ENCODE data around the gene UAP1. TPM values are rescaled to one million over a fixed set of nuclear protein-coding genes. Genes with fewer than 3 reads are reported as not detected.

The UAP1 gene
- total RNA-seq, 2 experiments from 2014 or later, result 30.0 to 41.2 TPM

DNA sequence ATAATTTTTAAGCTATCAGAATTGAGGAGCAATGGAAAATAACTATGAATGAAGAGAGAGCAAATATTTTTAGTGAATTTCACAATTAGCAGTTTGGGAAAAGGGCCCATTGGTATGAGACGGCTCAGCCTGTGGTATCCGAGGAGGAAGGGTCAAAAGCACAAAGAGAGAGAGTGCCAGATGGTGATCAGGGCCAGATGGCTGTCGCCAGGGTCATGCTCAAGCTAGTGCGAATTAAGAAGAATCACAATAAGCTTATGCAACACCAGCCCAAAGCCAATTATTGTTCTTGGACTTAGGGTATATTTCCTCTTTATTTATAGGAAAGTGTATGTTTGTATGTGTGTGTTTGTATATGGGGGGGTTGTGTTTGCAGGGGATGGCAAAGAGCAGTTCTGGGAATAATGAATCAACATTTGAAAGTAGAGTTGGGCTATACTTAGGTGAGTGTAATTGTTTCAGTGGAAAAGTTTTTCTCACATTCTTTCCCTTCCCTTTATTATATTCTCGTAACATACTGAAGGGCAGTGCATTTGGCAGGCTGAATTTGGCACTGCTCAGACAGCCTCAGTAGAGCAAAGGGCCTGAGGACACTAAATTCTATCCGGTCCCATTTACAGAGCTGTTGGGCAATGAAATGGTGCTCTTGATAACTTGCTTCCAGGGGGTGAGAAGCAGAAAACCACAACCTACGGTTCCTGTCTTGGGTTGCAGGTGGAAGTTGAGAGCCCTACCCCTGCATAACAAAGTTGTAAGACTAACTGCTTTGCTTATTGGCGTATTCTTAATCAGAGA is 51.3 kb downstream of the UAP1 start:
- H3K4me2 ChIP-seq (ENCODE audit: low read length), result no peak overlapping the region
- H3K27ac ChIP-seq (ENCODE audit: low read depth, low read length, poor library complexity, severe bottlenecking), result no peak overlapping the region
- no peaks in the 10 kb centered on the region for H3K9me2 ChIP-seq (ENCODE audit: insufficient read depth, low read length)
- H3K4me1 ChIP-seq (ENCODE audit: insufficient read depth, low read length, poor library complexity, severe bottlenecking), result no peaks in the 10 kb centered on the region
- no peak overlapping the region for H3K4me3 ChIP-seq (ENCODE audit: low read depth, low read length, poor library complexity, severe bottlenecking)
- intact Hi-C loops (cut with micrococcal nuclease; ENCODE audit: unreplicated experiment), result no loop called here
- no peaks in the 10 kb centered on the region for H3K9me3 ChIP-seq (ENCODE audit: low read length)
- ChIA-PET POLR2A (interaction anchor here (0.6 to 1.4 kb wide), 4 partner anchors 11 to 205 kb away, joined by 3 to 5 read pairs (median 4); partner anchors contain the start of gene DDR2), CTCF (ENCODE audit: unreplicated experiment) (interaction anchor here (0.9 kb wide), 1 partner anchor 18 kb away, joined by 3 read pairs; no protein-coding TSS in a partner anchor)
- no peaks in the 10 kb centered on the region for H4K20me1 ChIP-seq (ENCODE audit: insufficient read depth, low read length)
- H3K36me3 ChIP-seq (ENCODE audit: insufficient read depth, low read length), result no peaks in the 10 kb centered on the region
- TF ChIP-seq EZH2phosphoT487 (IDR thresholded peaks at IDR 0.05; ENCODE audit: borderline replicate concordance, low read depth, low read length), result no peak
- TF ChIP-seq, protein P1, sequence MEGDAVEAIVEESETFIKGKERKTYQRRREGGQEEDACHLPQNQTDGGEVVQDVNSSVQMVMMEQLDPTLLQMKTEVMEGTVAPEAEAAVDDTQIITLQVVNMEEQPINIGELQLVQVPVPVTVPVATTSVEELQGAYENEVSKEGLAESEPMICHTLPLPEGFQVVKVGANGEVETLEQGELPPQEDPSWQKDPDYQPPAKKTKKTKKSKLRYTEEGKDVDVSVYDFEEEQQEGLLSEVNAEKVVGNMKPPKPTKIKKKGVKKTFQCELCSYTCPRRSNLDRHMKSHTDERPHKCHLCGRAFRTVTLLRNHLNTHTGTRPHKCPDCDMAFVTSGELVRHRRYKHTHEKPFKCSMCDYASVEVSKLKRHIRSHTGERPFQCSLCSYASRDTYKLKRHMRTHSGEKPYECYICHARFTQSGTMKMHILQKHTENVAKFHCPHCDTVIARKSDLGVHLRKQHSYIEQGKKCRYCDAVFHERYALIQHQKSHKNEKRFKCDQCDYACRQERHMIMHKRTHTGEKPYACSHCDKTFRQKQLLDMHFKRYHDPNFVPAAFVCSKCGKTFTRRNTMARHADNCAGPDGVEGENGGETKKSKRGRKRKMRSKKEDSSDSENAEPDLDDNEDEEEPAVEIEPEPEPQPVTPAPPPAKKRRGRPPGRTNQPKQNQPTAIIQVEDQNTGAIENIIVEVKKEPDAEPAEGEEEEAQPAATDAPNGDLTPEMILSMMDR (conservative IDR thresholded peaks at IDR 0.05; ENCODE audit: low read length), result no peak
- DNase-seq (ENCODE audit: low spot score), result no peak
- no peak overlapping the region for H2AFZ ChIP-seq (ENCODE audit: low read length)
- no peaks in the 10 kb centered on the region for H3K79me2 ChIP-seq (ENCODE audit: insufficient read depth, low read depth, low read length)
- no TSS peak for BruUV-seq (replicated peaks)

DNA sequence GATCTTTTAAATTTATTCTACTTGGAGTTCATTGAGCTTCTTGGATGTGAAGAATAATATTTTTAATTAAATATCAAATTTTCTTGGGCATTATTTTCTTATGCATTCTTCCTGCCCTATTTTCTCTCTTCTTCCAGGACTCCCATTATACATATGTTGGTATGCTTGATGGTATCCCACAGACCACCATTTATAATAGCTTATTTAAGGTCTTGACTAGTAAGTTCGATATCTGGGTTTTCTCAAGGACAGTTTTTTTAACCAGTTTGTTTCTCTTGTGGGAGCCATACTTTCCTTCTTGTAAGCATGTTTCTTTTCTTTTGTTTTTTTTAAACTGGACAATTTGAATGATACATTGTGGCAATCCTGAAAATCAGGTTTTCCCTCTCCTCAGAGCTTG is 55.3 kb downstream of the UAP1 start:
- Histone ChIP-seq H3K9me3 (ENCODE audit: low read length) (no peaks in the 10 kb centered on the region), H3K27ac (ENCODE audit: low read depth, low read length, poor library complexity, severe bottlenecking) (no peak overlapping the region), H2AFZ (ENCODE audit: low read length) (no peak overlapping the region), H3K4me1 (ENCODE audit: insufficient read depth, low read length, poor library complexity, severe bottlenecking) (no peaks in the 10 kb centered on the region), H3K4me3 (ENCODE audit: low read depth, low read length, poor library complexity, severe bottlenecking) (no peak overlapping the region), H3K9me2 (ENCODE audit: insufficient read depth, low read length) (no peaks in the 10 kb centered on the region), H3K4me2 (ENCODE audit: low read length) (no peak overlapping the region), H3K36me3 (ENCODE audit: insufficient read depth, low read length) (no peaks in the 10 kb centered on the region), H3K79me2 (ENCODE audit: insufficient read depth, low read depth, low read length) (no peaks in the 10 kb centered on the region), H4K20me1 (ENCODE audit: insufficient read depth, low read length) (no peaks in the 10 kb centered on the region)
- TF ChIP-seq, protein P1 (conservative IDR thresholded peaks at IDR 0.05; ENCODE audit: low read length), result no peak
- no peak for TF ChIP-seq EZH2phosphoT487 (IDR thresholded peaks at IDR 0.05; ENCODE audit: borderline replicate concordance, low read depth, low read length)
- no TSS peak for BruUV-seq (replicated peaks)
- intact Hi-C loops (cut with micrococcal nuclease; ENCODE audit: unreplicated experiment), result no loop called here
- POLR2A ChIA-PET, result interaction anchor here (0.7 kb wide), 1 partner anchor 25 kb away, joined by 3 read pairs; no protein-coding TSS in a partner anchor
- CTCF ChIA-PET (ENCODE audit: unreplicated experiment), result no interaction called here
- no peak for DNase-seq (ENCODE audit: low spot score)

DNA sequence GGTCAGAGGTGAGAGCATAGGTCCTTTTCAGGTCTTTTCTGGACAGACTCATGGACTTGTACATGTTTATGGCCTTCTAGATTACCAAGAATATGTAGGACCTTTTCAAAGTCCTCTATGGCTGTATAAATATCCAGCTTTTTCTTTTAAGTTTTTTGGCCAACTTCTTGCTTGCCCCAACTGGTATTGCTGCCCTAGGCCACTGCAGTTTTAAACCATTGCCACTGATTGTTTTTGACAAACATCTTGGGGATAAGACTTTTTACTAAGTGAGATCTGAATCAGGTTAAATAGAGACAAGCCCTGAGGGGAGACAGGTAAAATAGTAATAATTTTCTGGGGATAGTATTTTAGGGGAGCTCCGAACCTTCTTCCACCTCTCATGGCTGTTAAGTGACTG is 56.0 kb downstream of the UAP1 start:
- DNase-seq (ENCODE audit: low spot score), result no peak
- H3K79me2 ChIP-seq (ENCODE audit: insufficient read depth, low read depth, low read length), result no peaks in the 10 kb centered on the region
- H3K36me3 ChIP-seq (ENCODE audit: insufficient read depth, low read length), result no peaks in the 10 kb centered on the region
- no peaks in the 10 kb centered on the region for H3K9me2 ChIP-seq (ENCODE audit: insufficient read depth, low read length)
- ChIA-PET POLR2A (interaction anchor here (0.7 kb wide), 1 partner anchor 26 kb away, joined by 3 read pairs; no protein-coding TSS in a partner anchor), CTCF (ENCODE audit: unreplicated experiment) (no interaction called here)
- no TSS peak for BruUV-seq (replicated peaks)
- no peak overlapping the region for H3K4me2 ChIP-seq (ENCODE audit: low read length)
- no peaks in the 10 kb centered on the region for H4K20me1 ChIP-seq (ENCODE audit: insufficient read depth, low read length)
- no peaks in the 10 kb centered on the region for H3K4me1 ChIP-seq (ENCODE audit: insufficient read depth, low read length, poor library complexity, severe bottlenecking)
- intact Hi-C loops (cut with micrococcal nuclease; ENCODE audit: unreplicated experiment), result no loop called here
- no peak for TF ChIP-seq EZH2phosphoT487 (IDR thresholded peaks at IDR 0.05; ENCODE audit: borderline replicate concordance, low read depth, low read length)
- TF ChIP-seq, protein P1 (conservative IDR thresholded peaks at IDR 0.05; ENCODE audit: low read length), result no peak
- H3K27ac ChIP-seq (ENCODE audit: low read depth, low read length, poor library complexity, severe bottlenecking), result no peak overlapping the region
- no peak overlapping the region for H2AFZ ChIP-seq (ENCODE audit: low read length)
- H3K9me3 ChIP-seq (ENCODE audit: low read length), result no peaks in the 10 kb centered on the region
- H3K4me3 ChIP-seq (ENCODE audit: low read depth, low read length, poor library complexity, severe bottlenecking), result no peak overlapping the region

All from OCI-LY7 (cell line).